Mammary epithelial cell (primary cell): ENCODE results near the gene ISCU.

Experiments
- EZH2 ChIP-seq: IDR thresholded peaks from 2 replicates; pipeline ENCODE4 v1.6.1; 2012; ENCODE audit warnings: low read length, inconsistent platforms, borderline replicate concordance
- TF ChIP-seq, protein P1 (sequence below), 2 donors: IDR thresholded peaks in 1 of 2; conservative IDR thresholded peaks in 1 of 2; 2 replicates each; pipeline ENCODE4 v1.5.1; 2011 to 2012; ENCODE audit warnings: inconsistent platforms in 2 of 2, low read length in 2 of 2, mild to moderate bottlenecking in 2 of 2, control low read depth in 1 of 2, low read depth in 1 of 2; ENCODE audit not compliant: insufficient read depth in 1 of 2; ENCODE audit errors: extremely low read depth in 1 of 2

DNA sequence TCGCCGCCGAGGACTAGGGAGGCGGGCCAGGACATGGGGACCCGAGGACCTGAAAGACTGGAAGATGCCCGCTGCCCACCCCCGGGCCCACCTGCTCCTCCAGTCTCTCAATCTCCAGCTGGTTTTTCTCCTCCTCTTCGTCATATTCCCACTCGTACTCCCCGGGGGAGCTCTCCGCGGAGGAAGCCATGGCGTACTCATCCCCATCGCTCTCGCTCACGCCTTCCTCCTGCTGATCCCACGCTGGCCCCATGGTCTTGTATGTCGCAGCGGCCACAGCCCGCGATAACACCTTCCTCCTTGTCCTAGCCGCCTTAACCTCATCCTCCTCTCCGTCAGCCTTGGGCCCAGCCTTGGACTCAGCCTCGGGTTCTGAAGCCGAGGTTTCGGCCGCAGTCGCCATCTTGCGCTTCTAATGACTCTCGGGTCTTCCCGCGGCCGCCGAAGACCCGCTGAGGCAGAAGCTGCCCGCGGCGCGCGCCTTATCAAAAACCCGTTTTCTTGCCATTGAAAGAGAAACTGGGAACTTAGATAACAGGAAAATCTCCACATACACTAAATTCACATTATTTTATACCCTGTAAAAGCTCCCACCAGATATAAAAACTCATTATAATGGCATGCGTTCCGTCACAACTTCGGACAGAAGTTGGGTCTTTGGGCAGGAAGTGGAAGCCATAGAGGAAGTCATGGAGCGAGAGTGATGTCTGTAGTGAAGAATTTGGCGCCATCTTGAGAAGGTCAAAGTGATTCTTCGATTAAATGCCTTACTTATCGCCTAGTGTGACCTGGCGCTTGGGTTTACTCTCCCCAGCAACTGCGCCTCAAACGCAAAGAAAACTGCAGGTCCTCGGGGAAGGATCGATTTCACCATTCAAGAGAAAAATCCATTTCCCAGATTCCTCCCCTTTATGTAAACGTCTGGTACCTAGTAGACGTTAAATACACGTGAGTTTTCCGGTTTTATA lies 1.4 kb upstream of the ISCU start, which contains the start of gene SART3:
- TF ChIP-seq, protein P1, sequence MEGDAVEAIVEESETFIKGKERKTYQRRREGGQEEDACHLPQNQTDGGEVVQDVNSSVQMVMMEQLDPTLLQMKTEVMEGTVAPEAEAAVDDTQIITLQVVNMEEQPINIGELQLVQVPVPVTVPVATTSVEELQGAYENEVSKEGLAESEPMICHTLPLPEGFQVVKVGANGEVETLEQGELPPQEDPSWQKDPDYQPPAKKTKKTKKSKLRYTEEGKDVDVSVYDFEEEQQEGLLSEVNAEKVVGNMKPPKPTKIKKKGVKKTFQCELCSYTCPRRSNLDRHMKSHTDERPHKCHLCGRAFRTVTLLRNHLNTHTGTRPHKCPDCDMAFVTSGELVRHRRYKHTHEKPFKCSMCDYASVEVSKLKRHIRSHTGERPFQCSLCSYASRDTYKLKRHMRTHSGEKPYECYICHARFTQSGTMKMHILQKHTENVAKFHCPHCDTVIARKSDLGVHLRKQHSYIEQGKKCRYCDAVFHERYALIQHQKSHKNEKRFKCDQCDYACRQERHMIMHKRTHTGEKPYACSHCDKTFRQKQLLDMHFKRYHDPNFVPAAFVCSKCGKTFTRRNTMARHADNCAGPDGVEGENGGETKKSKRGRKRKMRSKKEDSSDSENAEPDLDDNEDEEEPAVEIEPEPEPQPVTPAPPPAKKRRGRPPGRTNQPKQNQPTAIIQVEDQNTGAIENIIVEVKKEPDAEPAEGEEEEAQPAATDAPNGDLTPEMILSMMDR (conservative IDR thresholded peaks at IDR 0.05 in 1 of 2, IDR thresholded peaks at IDR 0.05 in 1 of 2; ENCODE audit: extremely low read depth in 1 of 2, insufficient read depth in 1 of 2, low read depth in 1 of 2, low read length in 2 of 2): no peak
- TF ChIP-seq EZH2: no peak
